GM12874 (cell line): ENCODE results near the gene FADS1.

ENCODE experiments used
- CTCF ChIP-seq: IDR thresholded peaks from 2 replicates; pipeline ENCODE4 v1.5.1; 2011; ENCODE audit warnings: low read depth, mild to moderate bottlenecking, control low read depth, low read length, moderate library complexity; ENCODE audit not compliant: insufficient read depth

FADS1 gene

DNA sequence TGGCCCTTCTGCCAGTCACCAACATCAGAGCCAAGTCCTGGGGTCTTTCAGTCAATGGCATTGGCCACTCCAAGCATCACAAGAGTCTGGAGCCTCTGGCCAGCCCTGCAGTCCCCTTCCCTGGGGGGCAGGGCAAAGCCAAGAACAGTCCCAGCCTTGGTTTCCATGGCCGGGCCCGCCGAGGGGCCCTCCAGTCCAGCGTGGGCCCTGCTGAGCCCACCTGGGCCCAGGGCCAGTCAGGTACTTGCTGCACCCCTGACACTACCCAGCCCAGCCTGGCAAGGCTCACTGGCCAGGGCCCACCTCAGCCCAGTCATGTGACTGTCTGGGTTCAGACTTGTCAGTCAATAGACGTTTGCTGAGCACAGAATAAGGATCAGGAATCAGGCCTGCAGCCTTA lies 35.2 kb downstream of the FADS1 start:
- no peak for TF ChIP-seq CTCF

- TF ChIP-seq CTCF, result no peak
These were observed 36.1 kb downstream of the FADS1 start for GRCh38 chr11:61780581-61781162.

GRCh38 chr11:61779666-61780525 lies 36.9 kb downstream of the FADS1 start:
- no peak for TF ChIP-seq CTCF

DNA sequence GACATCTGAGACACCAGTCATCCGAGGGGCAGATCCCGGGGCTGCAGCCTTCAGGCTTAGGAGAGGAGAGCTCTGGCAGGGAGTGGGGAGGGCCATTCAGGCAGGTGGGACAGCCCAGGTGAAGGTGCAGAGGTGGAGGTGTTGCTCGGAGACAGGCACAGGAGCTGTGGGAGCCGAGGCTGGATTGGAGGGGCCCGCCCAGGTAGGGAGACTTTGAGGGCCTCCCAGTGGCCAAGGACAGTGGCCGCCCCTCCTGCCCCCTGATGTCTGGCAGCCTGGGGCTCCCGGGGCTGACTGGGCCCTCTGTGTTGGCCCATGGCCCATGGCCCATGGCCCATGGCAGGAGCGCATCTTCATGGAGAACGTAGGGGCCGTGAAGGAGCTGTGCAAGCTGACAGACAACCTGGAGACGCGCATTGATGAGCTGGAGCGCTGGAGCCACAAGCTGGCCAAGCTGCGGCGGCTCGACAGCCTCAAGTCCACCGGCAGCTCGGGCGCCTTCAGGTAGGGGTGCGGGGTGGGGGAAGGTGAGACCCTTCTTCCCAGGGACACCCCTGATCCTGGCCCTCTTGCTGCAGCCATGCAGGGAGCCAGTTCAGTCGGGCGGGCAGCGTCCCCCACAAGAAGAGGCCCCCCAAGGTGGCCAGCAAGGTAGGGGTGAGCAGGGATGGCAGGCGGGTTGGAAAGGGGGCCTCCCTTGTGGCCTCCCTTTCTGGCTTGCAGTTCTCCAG lies 37.7 kb downstream of the FADS1 start:
- TF ChIP-seq CTCF, result no peak

DNA sequence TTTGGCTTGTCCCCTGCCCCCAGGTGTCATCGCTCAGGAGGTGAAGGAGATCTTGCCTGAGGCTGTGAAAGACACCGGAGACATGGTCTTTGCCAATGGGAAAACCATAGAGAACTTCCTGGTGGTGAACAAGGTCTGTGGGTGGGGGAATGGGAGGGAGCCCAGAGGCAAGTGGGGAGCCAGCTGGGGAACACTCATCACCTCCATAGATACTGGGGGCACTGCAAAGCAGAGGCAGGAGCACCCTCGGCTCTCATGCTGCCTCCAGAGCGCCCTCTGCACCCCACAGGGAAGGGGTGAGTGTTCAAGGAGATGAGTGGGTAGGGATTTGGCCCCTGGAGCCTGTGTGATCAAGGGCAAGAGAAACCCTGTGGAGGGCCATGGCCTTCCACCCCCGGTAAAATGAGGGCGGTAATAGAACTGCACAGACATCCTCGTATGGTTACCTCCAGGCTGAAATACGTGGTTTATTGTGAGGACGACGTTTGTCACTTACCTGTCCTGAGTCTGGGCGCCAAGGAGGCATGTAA lies 38.4 kb downstream of the FADS1 start:
- no peak for TF ChIP-seq CTCF

- TF ChIP-seq CTCF, result no peak
These were observed 39.3 kb downstream of the FADS1 start for GRCh38 chr11:61777234-61778090.
